Gastroesophageal sphincter (tissue), 4 donors: Measurements from ENCODE around the gene NR6A1. TPM values are rescaled to one million over a fixed set of nuclear protein-coding genes. Genes with fewer than 3 reads are reported as not detected.
"Not testable (repeated sequence)": the region's sequence is repeated elsewhere in the genome, so short reads cannot be mapped to it uniquely, and the experiment has no call there.

ENCODE experiments used
- ATAC-seq: fragments of 150-250 bp; one replicate; pipeline ENCODE4 v1.9.1; 2016; ENCODE audit warnings: mild to moderate bottlenecking, moderate library complexity
- H3K27ac ChIP-seq, 4 donors: fragments of 200-600 bp; sonication (generic) in 3 of 4; 1 replicate in 3 of 4; 2 replicates in 1 of 4; pipeline ENCODE4 v1.5.1; 2016 to 2019
- H3K27me3 ChIP-seq: fragments of 200-600 bp; sonication (generic); one replicate; pipeline ENCODE4 v1.5.1; 2019
- H3K36me3 ChIP-seq, 2 donors: fragments of 200-600 bp; sonication (generic); one replicate each; pipeline ENCODE4 v1.5.1; 2019; ENCODE audit warnings: control low read depth in 1 of 2
- H3K4me1 ChIP-seq, 3 donors: fragments of 200-600 bp; sonication (generic); 1 replicate in 2 of 3; 2 replicates in 1 of 3; pipeline ENCODE4 v1.5.1; 2016 to 2019; ENCODE audit warnings: control low read depth in 2 of 3
- H3K4me3 ChIP-seq, 2 donors: fragments of 200-600 bp; sonication (generic); one replicate each; pipeline ENCODE4 v1.5.1; 2019; ENCODE audit warnings: mild to moderate bottlenecking in 1 of 2, moderate library complexity in 1 of 2
- H3K9me3 ChIP-seq, 3 donors: fragments of 200-600 bp; sonication (generic); one replicate each; pipeline ENCODE4 v1.5.1; 2017 to 2019; ENCODE audit warnings: control low read depth in 2 of 3
- EP300 ChIP-seq: sonication (generic); formaldehyde crosslinking; IDR thresholded peaks from one replicate; pipeline ENCODE4 v1.6.1; 2017; ENCODE audit warnings: antibody characterized with exemption, mild to moderate bottlenecking
- POLR2A ChIP-seq, 2 donors: fragments of 450-650 bp; IDR thresholded peaks; one replicate each; pipeline ENCODE4 v1.6.1; 2017; ENCODE audit warnings: antibody characterized with exemption in 2 of 2, mild to moderate bottlenecking in 2 of 2, moderate library complexity in 1 of 2
- POLR2AphosphoS5 ChIP-seq: sonication (generic); formaldehyde crosslinking; IDR thresholded peaks from one replicate; pipeline ENCODE4 v1.6.1; 2017; ENCODE audit warnings: antibody characterized with exemption
- WGBS, 2 donors: methylation state at CpG; one replicate each; pipeline ENCODE4 v1.1.5; 2018; ENCODE audit warnings: low coverage in 1 of 2; 5-methylcytosine and 5-hydroxymethylcytosine counted together
- total RNA-seq, 4 donors: library from RNA; depleted of rRNA; stranded (reverse); fragments of >200 nt; gene quantifications; one replicate each; pipeline ENCODE4 v1.1.0, GENCODE V29; 2016
- TF ChIP-seq, protein P1 (sequence below), 4 experiments: fragments of 200-600 bp in 2 of 4; fragments of 450-650 bp in 2 of 4; sonication (generic) in 1 of 4; IDR thresholded peaks; one replicate each; pipeline ENCODE4 v1.5.1; 2017 to 2019; ENCODE audit warnings: antibody characterized with exemption in 4 of 4, mild to moderate bottlenecking in 2 of 4, moderate library complexity in 2 of 4

The NR6A1 gene
- total RNA-seq, 4 donors from 2014 or later, result 0.16 to 4.4 (median 0.62) TPM

DNA sequence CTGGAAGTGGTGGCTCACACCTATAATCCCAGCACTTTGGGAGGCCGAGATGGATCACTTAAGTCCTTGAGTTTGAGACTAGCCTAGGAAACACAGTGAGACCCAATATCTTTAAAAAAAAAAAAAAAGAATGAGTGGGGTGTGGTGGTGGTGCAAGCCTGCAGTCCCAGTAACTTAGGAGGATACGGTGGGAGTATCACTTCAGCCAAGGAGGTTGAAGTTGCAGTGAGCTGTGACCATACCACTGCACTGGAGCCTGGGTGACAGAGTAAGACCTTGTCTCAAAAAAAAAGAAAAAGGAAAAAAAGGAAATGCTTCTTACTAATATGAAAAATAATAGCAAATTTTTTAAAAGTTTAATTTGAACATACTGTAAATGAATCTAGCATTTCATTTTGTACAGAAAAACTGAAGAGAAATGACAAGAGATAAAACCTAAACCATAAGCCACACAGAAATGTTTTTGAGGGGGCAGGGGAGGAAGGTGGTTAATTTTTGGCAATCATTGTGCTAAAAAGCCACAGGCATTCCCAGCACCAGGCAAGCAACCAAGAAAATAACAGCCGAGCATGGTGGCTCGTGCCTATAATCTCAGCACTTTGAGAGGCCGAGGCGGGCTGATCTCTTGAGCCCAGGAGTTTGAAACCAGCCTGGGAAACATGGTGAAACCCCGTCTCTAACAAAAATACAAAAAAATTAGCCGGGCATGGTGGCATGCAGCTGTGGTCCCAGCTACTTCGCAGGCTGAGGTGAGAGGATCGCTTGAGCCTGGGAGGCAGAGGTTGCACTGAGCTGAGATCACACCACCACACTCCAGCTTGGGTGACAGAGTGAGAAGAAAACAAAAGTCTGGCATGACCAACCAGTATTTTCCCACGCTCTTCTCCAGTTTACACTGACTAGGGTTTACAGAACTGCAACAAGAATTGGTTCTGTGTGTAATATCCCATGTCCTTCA, 149.5 kb downstream of the NR6A1 start:
- no peak for TF ChIP-seq POLR2A (IDR thresholded peaks at IDR 0.05)
- no peak for TF ChIP-seq EP300
- TF ChIP-seq POLR2AphosphoS5, result no peak
- TF ChIP-seq, protein P1, sequence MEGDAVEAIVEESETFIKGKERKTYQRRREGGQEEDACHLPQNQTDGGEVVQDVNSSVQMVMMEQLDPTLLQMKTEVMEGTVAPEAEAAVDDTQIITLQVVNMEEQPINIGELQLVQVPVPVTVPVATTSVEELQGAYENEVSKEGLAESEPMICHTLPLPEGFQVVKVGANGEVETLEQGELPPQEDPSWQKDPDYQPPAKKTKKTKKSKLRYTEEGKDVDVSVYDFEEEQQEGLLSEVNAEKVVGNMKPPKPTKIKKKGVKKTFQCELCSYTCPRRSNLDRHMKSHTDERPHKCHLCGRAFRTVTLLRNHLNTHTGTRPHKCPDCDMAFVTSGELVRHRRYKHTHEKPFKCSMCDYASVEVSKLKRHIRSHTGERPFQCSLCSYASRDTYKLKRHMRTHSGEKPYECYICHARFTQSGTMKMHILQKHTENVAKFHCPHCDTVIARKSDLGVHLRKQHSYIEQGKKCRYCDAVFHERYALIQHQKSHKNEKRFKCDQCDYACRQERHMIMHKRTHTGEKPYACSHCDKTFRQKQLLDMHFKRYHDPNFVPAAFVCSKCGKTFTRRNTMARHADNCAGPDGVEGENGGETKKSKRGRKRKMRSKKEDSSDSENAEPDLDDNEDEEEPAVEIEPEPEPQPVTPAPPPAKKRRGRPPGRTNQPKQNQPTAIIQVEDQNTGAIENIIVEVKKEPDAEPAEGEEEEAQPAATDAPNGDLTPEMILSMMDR (IDR thresholded peaks at IDR 0.05), result no peak
- Histone ChIP-seq H3K36me3 (no peaks in the 10 kb centered on the region), H3K4me1 (no peaks in the 10 kb centered on the region), H3K27ac (no peak overlapping the region), H3K9me3 (no peaks in the 10 kb centered on the region), H3K4me3 (no peak overlapping the region), H3K27me3 (no peaks in the 10 kb centered on the region)
- no peak for ATAC-seq
- WGBS, 2 donors, result 73 to 77% methylated on average over 10 of the region's 11 CpGs

DNA sequence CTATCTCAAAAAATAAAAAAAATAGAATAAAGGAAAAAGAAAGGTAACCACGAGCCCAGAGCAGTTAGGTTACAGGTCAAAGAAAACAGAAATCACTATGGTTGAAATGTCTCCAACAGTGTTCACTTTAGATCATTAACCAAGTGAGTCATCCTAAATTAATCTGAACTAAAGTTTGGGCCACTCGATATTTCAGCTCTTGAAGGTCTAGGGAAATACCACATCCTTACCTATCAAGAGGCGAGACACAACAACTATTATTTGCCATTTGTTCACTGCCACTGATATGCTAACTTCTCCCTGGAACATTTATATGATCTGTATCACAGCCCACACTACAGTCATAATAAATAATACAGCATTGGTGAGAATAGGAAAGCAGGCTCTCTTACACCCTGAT, 152.6 kb downstream of the NR6A1 start:
- no peak for TF ChIP-seq POLR2A (IDR thresholded peaks at IDR 0.05)
- no peak for TF ChIP-seq POLR2AphosphoS5
- TF ChIP-seq, protein P1 (IDR thresholded peaks at IDR 0.05), result no peak
- TF ChIP-seq EP300, result no peak
- Histone ChIP-seq H3K36me3 (no peaks in the 10 kb centered on the region), H3K27me3 (no peaks in the 10 kb centered on the region), H3K4me1 (no peaks in the 10 kb centered on the region), H3K9me3 (no peaks in the 10 kb centered on the region), H3K27ac (no peak overlapping the region), H3K4me3 (no peak overlapping the region)
- ATAC-seq, result no peak
- WGBS, 2 donors, result 61 to 64% methylated on average over 3 of the region's 3 CpGs

DNA sequence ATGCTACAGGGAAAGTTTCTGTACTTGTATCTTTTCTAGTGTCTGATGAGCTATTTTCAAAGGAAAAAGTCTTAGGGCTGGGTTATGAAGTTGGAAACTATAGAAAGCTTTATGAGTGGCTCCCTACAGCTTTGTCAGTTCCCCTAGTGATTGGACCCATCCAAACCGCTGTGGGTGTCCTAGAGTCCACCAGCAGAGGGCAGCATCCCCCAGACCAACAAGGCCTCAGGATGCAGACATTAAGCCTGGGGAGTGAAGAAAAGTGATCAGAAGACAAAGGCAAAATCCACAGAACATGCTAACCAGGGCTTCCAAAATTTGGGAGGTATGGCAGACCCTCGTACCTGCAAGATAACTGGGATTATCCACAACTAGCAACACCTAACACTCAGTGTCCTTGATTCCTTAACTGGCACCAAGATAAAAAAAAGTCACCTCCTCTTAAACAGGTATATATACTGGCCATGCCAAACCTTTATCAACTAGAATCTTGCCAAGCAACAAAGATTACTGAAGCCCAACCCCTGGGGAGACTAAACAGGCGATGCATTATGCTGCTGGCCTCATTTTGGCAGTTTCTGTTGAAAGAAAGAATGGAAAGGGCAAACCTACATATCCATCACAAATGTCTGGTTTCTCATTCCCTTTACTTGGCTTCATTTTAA, 153.5 kb downstream of the NR6A1 start:
- TF ChIP-seq, protein P1 (IDR thresholded peaks at IDR 0.05), result peak; percentile 72 to 89 (median 82)
- no peak for TF ChIP-seq POLR2AphosphoS5
- no peak overlapping the region for H3K4me3 ChIP-seq
- peak; percentile 58 for ATAC-seq
- H3K9me3 ChIP-seq, result no peaks in the 10 kb centered on the region
- no peak overlapping the region for H3K27ac ChIP-seq
- H3K27me3 ChIP-seq, result no peaks in the 10 kb centered on the region
- H3K4me1 ChIP-seq, result no peaks in the 10 kb centered on the region
- H3K36me3 ChIP-seq, result no peaks in the 10 kb centered on the region
- 0 to 4% methylated on average over 2 to 3 of the region's 3 CpGs for WGBS, 2 donors

DNA sequence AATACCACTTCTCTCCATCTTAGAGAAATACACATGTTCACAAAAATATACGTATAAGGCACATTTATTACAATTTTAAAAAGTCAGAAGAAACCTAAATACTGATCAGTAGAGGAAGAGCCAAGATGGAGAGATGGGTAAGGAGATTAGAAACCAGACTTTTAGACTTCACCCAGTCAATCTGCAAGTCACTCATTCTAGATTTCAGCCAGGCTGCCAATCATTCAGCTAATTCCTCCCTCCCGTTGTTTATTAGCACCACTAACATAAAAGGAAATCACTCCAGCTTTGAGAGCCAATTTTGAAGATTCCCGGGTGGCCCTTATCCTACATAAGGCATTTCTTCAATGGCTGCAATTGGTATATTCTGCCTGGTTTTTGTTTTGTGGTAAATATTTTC, 154.2 kb downstream of the NR6A1 start:
- Histone ChIP-seq H3K36me3 (no peaks in the 10 kb centered on the region), H3K27me3 (no peaks in the 10 kb centered on the region), H3K4me1 (no peaks in the 10 kb centered on the region), H3K9me3 (no peaks in the 10 kb centered on the region), H3K27ac (no peak overlapping the region), H3K4me3 (no peak overlapping the region)
- TF ChIP-seq EP300 (no peak), POLR2A (IDR thresholded peaks at IDR 0.05) (no peak), POLR2AphosphoS5 (no peak)
- TF ChIP-seq, protein P1 (IDR thresholded peaks at IDR 0.05), result no peak
- WGBS, 2 donors, result 67 to 75% methylated on average over 2 to 3 of the region's 3 CpGs
- no peak for ATAC-seq

DNA sequence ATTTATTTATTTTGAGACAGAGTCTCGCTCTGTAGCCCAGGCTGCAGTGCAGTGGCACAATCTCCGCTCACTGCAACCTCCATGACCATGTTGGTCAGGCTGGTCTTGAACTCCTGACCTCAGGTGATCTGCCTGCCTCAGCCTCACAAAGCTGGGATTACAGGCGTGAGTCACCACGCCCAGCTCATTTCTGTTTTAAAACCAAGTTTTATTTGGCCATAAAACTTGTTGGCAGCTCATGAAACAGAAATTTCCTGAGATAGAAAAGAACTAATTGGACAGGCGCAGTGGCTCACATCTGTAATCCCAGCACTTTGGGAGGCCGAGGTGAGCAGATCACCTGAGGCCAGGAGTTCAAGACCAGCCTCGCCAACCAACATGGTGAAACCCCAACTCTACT, 155.3 kb downstream of the NR6A1 start:
- 95 to 100% methylated on average over 2 to 5 of the region's 7 CpGs for WGBS, 2 donors
- H3K4me1 ChIP-seq, H3K36me3 ChIP-seq, H3K9me3 ChIP-seq, ATAC-seq, H3K27me3 ChIP-seq, H3K27ac ChIP-seq, H3K4me3 ChIP-seq: not testable (repeated sequence)
